HEK293 (cell line): ENCODE measurements around the gene DLG1.

Experiments
- ATF2 ChIP-seq: fragments of 450-650 bp; formaldehyde crosslinking; IDR thresholded peaks from 2 replicates; pipeline ENCODE4 v1.5.1; 2016; ENCODE audit warnings: missing biosample characterization, missing genetic modification characterization, low read depth
- CTCF ChIP-seq: fragments of 450-650 bp; formaldehyde crosslinking; IDR thresholded peaks from 2 replicates; pipeline ENCODE4 v1.5.1; 2016; ENCODE audit warnings: missing biosample characterization, missing genetic modification characterization
- KLF9 ChIP-seq: fragments of 450-650 bp; formaldehyde crosslinking; IDR thresholded peaks from 2 replicates; pipeline ENCODE4 v1.5.1; 2016; ENCODE audit warnings: missing biosample characterization, missing genetic modification characterization, low read depth
- PRDM6 ChIP-seq: fragments of 450-650 bp; formaldehyde crosslinking; IDR thresholded peaks from 2 replicates; pipeline ENCODE4 v1.5.1; 2017; ENCODE audit warnings: missing biosample characterization, missing genetic modification characterization
- SALL2 ChIP-seq: fragments of 450-650 bp; formaldehyde crosslinking; IDR thresholded peaks from 2 replicates; pipeline ENCODE4 v1.5.0; 2017; ENCODE audit warnings: missing biosample characterization, mild to moderate bottlenecking, missing genetic modification characterization, borderline replicate concordance
- TCF7L2 ChIP-seq: IDR thresholded peaks from 2 replicates; pipeline ENCODE4 v1.6.1; 2011; ENCODE audit warnings: low read depth, mild to moderate bottlenecking, inconsistent platforms, low read length, moderate library complexity, borderline replicate concordance
- ZBTB26 ChIP-seq: fragments of 450-650 bp; formaldehyde crosslinking; optimal IDR thresholded peaks from 2 replicates; pipeline ENCODE3; 2016; ENCODE audit warnings: missing biosample characterization, mild to moderate bottlenecking, missing genetic modification characterization
- ZNF174 ChIP-seq: fragments of 450-650 bp; formaldehyde crosslinking; IDR thresholded peaks from 2 replicates; pipeline ENCODE4 v1.5.0; 2017; ENCODE audit warnings: missing biosample characterization, mild to moderate bottlenecking, missing genetic modification characterization
- ZNF274 ChIP-seq, 2 experiments: fragments of 200-500 bp in 1 of 2; fragments of 450-650 bp in 1 of 2; sonication (Bioruptor generic) in 1 of 2; formaldehyde crosslinking in 1 of 2; IDR thresholded peaks; 2 replicates each; pipeline versions ENCODE4 v1.5.1 to v1.6.1; 2014 to 2016; ENCODE audit warnings: borderline replicate concordance in 1 of 2, inconsistent platforms in 1 of 2, low read length in 1 of 2, missing biosample characterization in 1 of 2, missing genetic modification characterization in 1 of 2
- ZNF558 ChIP-seq: fragments of 450-650 bp; formaldehyde crosslinking; IDR thresholded peaks from 2 replicates; pipeline ENCODE4 v1.5.1; 2016; ENCODE audit warnings: missing biosample characterization, missing genetic modification characterization
- ZNF660 ChIP-seq: fragments of 450-650 bp; IDR thresholded peaks from 2 replicates; pipeline ENCODE4 v1.5.1; 2018; ENCODE audit warnings: missing biosample characterization, mild to moderate bottlenecking, missing genetic modification characterization

GRCh38 chr3:197337656-197338055 lies 39.2 kb upstream of the DLG1 start:
- TF ChIP-seq ZNF174: no peak
- TF ChIP-seq ZNF660: no peak
- no peak for TF ChIP-seq CTCF
- no peak for TF ChIP-seq ZBTB26 (tag by site-specific recombination)
- no peak for TF ChIP-seq TCF7L2
- TF ChIP-seq ATF2 (tag by site-specific recombination): no peak
- TF ChIP-seq KLF9: no peak
- TF ChIP-seq PRDM6 (tag by site-specific recombination): no peak
- no peak for TF ChIP-seq ZNF274 (IDR thresholded peaks at IDR 0.05; ENCODE audit: low read length)
- no peak for TF ChIP-seq ZNF274 (tag by site-specific recombination; IDR thresholded peaks at IDR 0.05; ENCODE audit: borderline replicate concordance)
- no peak for TF ChIP-seq SALL2 (tag by site-specific recombination)
- TF ChIP-seq ZNF558 (tag by site-specific recombination): no peak
